Tibial nerve (tissue), 4 donors: ENCODE measurements around the gene NR2C2. TPM values are rescaled to one million over a fixed set of nuclear protein-coding genes. Genes with fewer than 3 reads are reported as not detected.

Experiments used
- DNase-seq, 2 donors: peaks; one replicate each; pipeline ENCODE4 v3.0.0-alpha.2; 2019; ENCODE audit warnings: low spot score in 2 of 2
- H3K27ac ChIP-seq, 4 donors: fragments of 200-600 bp; sonication (generic) in 3 of 4; one replicate each; pipeline ENCODE4 v1.5.1; 2017 to 2019; ENCODE audit warnings: mild to moderate bottlenecking in 1 of 4
- H3K27me3 ChIP-seq, 2 donors: fragments of 200-600 bp; sonication (generic) in 1 of 2; one replicate each; pipeline versions ENCODE4 v1.5.1 to v1.6.0; 2017 to 2019
- H3K36me3 ChIP-seq, 3 donors: fragments of 200-600 bp; sonication (generic); one replicate each; pipeline ENCODE4 v1.5.1; 2018 to 2019
- H3K4me1 ChIP-seq, 4 donors: fragments of 200-600 bp; sonication (generic) in 3 of 4; one replicate each; pipeline ENCODE4 v1.5.1; 2017 to 2019
- H3K4me3 ChIP-seq, 4 donors: fragments of 200-600 bp; sonication (generic) in 3 of 4; one replicate each; pipeline ENCODE4 v1.5.1; 2017 to 2019; ENCODE audit warnings: mild to moderate bottlenecking in 1 of 4, moderate library complexity in 1 of 4
- H3K9me3 ChIP-seq, 4 donors: fragments of 200-600 bp; sonication (generic) in 3 of 4; one replicate each; pipeline ENCODE4 v1.5.1; 2017 to 2019
- EP300 ChIP-seq, 2 donors: sonication (generic); formaldehyde crosslinking; IDR thresholded peaks; one replicate each; pipeline ENCODE4 v1.6.1; 2017; ENCODE audit warnings: antibody characterized with exemption in 2 of 2, mild to moderate bottlenecking in 1 of 2
- POLR2A ChIP-seq, 2 donors: fragments of 450-650 bp; IDR thresholded peaks; one replicate each; pipeline ENCODE4 v1.6.1; 2017; ENCODE audit warnings: antibody characterized with exemption in 2 of 2, mild to moderate bottlenecking in 2 of 2, moderate library complexity in 2 of 2
- WGBS, 2 donors: methylation state at CpG; one replicate each; pipeline ENCODE4 v1.1.5; 2018; 5-methylcytosine and 5-hydroxymethylcytosine counted together
- total RNA-seq, 4 donors: library from RNA; depleted of rRNA; stranded (reverse); fragments of >200 nt; gene quantifications; one replicate each; pipeline ENCODE4 v1.1.0, GENCODE V29; 2016
- TF ChIP-seq, protein P1 (sequence below), 5 experiments: fragments of 200-600 bp in 3 of 5; fragments of 450-650 bp in 2 of 5; sonication (generic) in 3 of 5; IDR thresholded peaks; one replicate each; pipeline ENCODE4 v1.5.1; 2016 to 2019; ENCODE audit warnings: antibody characterized with exemption in 5 of 5, mild to moderate bottlenecking in 3 of 5, moderate library complexity in 2 of 5

NR2C2 gene
- total RNA-seq, 4 donors from 2014 or later, result 34.5 to 54.3 (median 44.4) TPM

- WGBS, 2 donors, result 81 to 85% methylated on average over 10 to 13 of the region's 13 CpGs
- Histone ChIP-seq H3K4me3 (no peak overlapping the region), H3K36me3 (peaks cover 0 to 37% (median 0%) of the 10 kb centered on the region in 3 donors), H3K9me3 (no peaks in the 10 kb centered on the region), H3K27ac (no peak overlapping the region), H3K4me1 (peaks cover 0 to 9% (median 0%) of the 10 kb centered on the region in 4 donors), H3K27me3 (no peaks in the 10 kb centered on the region)
- TF ChIP-seq, protein P1, sequence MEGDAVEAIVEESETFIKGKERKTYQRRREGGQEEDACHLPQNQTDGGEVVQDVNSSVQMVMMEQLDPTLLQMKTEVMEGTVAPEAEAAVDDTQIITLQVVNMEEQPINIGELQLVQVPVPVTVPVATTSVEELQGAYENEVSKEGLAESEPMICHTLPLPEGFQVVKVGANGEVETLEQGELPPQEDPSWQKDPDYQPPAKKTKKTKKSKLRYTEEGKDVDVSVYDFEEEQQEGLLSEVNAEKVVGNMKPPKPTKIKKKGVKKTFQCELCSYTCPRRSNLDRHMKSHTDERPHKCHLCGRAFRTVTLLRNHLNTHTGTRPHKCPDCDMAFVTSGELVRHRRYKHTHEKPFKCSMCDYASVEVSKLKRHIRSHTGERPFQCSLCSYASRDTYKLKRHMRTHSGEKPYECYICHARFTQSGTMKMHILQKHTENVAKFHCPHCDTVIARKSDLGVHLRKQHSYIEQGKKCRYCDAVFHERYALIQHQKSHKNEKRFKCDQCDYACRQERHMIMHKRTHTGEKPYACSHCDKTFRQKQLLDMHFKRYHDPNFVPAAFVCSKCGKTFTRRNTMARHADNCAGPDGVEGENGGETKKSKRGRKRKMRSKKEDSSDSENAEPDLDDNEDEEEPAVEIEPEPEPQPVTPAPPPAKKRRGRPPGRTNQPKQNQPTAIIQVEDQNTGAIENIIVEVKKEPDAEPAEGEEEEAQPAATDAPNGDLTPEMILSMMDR (IDR thresholded peaks at IDR 0.05), result no peak
- TF ChIP-seq POLR2A (IDR thresholded peaks at IDR 0.05) (no peak), EP300 (IDR thresholded peaks at IDR 0.05) (no peak)
- DNase-seq, result no peak
These were observed 29.0 kb upstream of the NR2C2 start for GRCh38 chr3:14918356-14918860.

GRCh38 chr3:14920536-14920935 lies 26.8 kb upstream of the NR2C2 start:
- 82 to 88% methylated on average over 5 of the region's 5 CpGs for WGBS, 2 donors

DNA sequence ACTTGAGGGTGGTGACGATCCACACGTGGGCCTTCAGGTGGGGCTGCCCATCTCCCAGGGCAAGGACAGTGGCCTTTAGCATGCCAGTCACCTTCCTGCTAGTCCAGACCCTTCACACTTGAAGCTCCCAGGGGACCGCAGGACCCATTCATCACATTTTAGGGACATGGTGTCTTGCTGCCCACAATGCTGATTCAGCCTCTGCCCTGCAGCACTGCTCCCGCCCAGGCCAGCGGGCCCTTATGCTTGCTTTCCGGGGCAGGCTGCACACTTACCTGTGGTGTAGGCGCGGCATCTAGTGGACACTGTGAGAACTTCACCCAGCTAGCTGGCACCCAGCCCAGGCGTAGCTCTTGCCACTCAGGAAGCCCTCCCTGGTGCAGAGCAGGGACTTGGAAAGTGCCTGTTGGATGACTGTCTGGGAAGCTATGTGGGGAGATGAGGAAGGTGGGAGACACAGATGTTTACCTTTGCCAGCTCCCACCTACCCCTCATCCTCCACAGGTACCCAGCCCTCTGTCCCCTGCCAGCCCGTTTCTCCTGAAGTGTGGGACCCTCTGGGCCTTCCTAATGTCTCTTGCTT lies 26.3 kb upstream of the NR2C2 start:
- 19 to 32% methylated on average over 6 to 10 of the region's 10 CpGs for WGBS, 2 donors

More at GRCh38 chr3:14920536-14920935, 26.8 kb upstream of the NR2C2 start:
- Histone ChIP-seq H3K36me3 (peaks cover 0 to 48% (median 0%) of the 10 kb centered on the region in 3 donors), H3K27me3 (no peaks in the 10 kb centered on the region), H3K27ac (no peak overlapping the region), H3K4me1 (peaks cover 0 to 9% (median 0%) of the 10 kb centered on the region in 4 donors), H3K9me3 (no peaks in the 10 kb centered on the region), H3K4me3 (no peak overlapping the region)
- DNase-seq, result no peak
- no peak for TF ChIP-seq EP300 (IDR thresholded peaks at IDR 0.05)
- no peak for TF ChIP-seq POLR2A (IDR thresholded peaks at IDR 0.05)
- TF ChIP-seq, protein P1 (IDR thresholded peaks at IDR 0.05), result no peak

DNA sequence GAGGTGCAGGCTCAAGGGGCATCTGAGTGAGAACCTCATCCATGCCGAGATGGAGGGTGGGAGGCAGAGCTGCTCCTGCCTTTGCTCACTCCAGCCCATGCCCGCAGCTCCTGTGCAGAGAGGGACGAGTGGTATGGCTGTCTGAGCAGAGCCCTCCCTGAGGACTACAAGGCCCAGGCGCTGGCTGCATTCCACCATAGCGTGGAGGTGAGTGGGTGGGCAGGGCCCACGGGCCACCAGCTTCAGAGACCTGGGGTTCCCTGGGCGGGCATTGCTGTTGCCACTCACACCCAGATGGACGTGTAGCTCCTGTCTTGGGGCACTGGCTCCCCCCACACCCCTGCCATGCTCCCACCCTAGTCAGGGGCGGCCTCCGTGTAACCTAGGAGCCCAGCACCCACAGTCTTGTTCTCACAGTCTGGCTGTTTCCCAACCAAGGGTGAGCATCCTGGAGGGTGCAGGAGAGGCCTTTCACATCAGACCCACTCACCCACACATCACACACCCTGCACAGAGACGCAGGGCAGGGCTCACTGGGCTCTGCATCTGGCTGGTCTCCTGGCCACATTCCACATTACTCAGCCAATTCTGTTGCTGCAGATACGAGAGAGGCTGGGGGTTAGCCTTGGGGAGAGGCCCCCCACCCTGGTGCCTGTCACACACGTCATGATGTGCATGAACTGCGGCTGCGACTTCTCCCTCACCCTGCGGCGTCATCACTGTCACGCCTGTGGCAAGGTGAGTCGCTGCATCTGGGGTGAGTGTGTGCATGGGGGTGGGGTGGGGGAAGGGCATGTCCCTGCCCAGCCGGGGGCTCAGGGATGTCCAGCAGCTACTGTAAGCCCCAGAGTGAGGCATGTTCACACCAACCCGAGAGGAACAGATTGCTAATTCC lies 25.3 kb upstream of the NR2C2 start:
- DNase-seq, result no peak
- peaks cover 0 to 53% (median 0%) of the 10 kb centered on the region in 3 donors for H3K36me3 ChIP-seq
- 72 to 88% methylated on average over 15 to 20 of the region's 21 CpGs for WGBS, 2 donors

More for the DNA sequence above, 26.3 kb upstream of the NR2C2 start:
- TF ChIP-seq EP300 (IDR thresholded peaks at IDR 0.05) (peak in 1 of 2 donors; percentile 74), POLR2A (IDR thresholded peaks at IDR 0.05) (no peak)
- TF ChIP-seq, protein P1 (IDR thresholded peaks at IDR 0.05), result peak; percentile 88 to 99 (median 98)
- Histone ChIP-seq H3K4me1 (peaks cover 0 to 9% (median 0%) of the 10 kb centered on the region in 4 donors), H3K9me3 (no peaks in the 10 kb centered on the region), H3K27me3 (no peaks in the 10 kb centered on the region), H3K4me3 (no peak overlapping the region), H3K27ac (no peak overlapping the region), H3K36me3 (peaks cover 0 to 52% (median 0%) of the 10 kb centered on the region in 3 donors)
- peak; percentile 85 to 95 for DNase-seq

More for the DNA sequence above, 25.3 kb upstream of the NR2C2 start:
- Histone ChIP-seq H3K9me3 (no peaks in the 10 kb centered on the region), H3K27ac (no peak overlapping the region), H3K4me1 (peaks cover 0 to 9% (median 0%) of the 10 kb centered on the region in 4 donors), H3K4me3 (no peak overlapping the region), H3K27me3 (no peaks in the 10 kb centered on the region)
- TF ChIP-seq EP300 (IDR thresholded peaks at IDR 0.05) (no peak), POLR2A (IDR thresholded peaks at IDR 0.05) (no peak)
- TF ChIP-seq, protein P1 (IDR thresholded peaks at IDR 0.05), result no peak
